GM18907 (cell line): ENCODE results near the gene PARD6B.
A peak's percentile ranks its signal among the peaks of the same experiment; 100 is the strongest.
"Not testable (repeated sequence)": the region's sequence is repeated elsewhere in the genome, so short reads cannot be mapped to it uniquely, and the experiment has no call there.

Experiments used
- ATAC-seq: cut with Tn5 transposase; IDR thresholded peaks from one replicate; pipeline ENCODE4 v1.9.1; 2021; ENCODE audit warnings: mild to moderate bottlenecking, moderate library complexity; ENCODE audit not compliant: unreplicated experiment

PARD6B gene

GRCh38 chr20:50794846-50795634 lies 63.7 kb downstream of the PARD6B start, which contains the start of gene BCAS4:
Gene BCAS4 (plus strand): TSS chr20:50795061. CDS start chr20:50795084, 23 bp downstream.
- ATAC-seq, result peak; percentile 68

- ATAC-seq, result no peak
These were observed 65.8 kb downstream of the PARD6B start for GRCh38 chr20:50797142-50797541.

- ATAC-seq, result no peak
These were observed 67.3 kb downstream of the PARD6B start for GRCh38 chr20:50798650-50799049.

- ATAC-seq, result no peak
These were observed 68.0 kb downstream of the PARD6B start for GRCh38 chr20:50799176-50799889.

DNA sequence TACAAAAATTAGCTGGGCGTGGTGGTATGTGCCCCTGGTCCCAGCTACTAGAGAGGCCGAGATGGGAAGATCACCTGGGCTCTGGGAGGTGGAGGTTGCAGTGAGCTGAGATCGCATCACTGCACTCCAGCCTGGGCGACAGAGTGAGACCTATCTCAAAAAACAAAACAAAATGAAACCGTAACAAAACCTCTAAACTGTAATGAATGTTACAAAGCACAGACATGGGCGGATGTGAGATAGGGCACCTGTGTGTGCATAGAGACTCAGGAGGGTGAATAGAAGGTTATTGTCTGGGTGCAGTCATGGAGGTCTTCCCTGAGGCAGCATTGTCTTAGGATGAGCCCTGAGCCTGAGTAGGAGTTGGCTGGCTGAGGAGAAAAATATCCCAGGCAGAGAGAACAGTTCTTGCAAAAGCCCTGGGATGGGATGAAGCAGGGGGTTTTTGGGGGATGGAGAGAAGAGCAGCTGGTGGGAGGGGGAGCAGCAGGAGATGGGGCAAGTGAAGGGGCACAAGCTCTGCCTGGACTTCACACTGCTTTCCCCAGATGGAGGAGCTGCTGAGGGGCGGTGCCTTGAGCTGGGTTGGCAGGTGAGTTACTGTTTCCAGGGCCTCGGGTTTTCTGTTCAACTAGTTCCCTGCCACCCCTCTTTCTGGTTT lies 68.6 kb downstream of the PARD6B start:
- ATAC-seq, result peak; percentile 40

- ATAC-seq, result not testable (repeated sequence)
These were observed 69.8 kb downstream of the PARD6B start for GRCh38 chr20:50800986-50801746.

GRCh38 chr20:50801747-50802125 lies 70.4 kb downstream of the PARD6B start:
- no peak for ATAC-seq

DNA sequence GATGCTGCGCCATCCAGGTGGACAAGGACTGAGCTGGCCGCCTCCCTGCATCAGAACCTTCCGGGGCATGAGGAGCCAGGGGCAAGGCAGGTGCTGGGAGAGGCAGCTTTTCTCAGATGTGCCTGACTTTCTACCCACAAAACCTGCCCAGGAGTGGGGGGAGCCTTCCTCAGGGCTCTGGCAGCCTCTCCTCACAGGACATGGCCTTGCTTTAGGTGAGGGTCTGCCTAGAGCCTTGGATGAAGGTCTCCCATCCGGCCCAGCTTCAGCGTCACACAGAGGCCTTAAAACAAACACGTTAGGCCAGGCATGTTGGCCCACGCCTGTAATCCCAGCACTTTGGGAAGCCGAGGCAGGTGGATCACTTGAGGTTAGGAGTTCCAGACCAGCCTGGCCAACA lies 70.9 kb downstream of the PARD6B start:
- ATAC-seq, result no peak

DNA sequence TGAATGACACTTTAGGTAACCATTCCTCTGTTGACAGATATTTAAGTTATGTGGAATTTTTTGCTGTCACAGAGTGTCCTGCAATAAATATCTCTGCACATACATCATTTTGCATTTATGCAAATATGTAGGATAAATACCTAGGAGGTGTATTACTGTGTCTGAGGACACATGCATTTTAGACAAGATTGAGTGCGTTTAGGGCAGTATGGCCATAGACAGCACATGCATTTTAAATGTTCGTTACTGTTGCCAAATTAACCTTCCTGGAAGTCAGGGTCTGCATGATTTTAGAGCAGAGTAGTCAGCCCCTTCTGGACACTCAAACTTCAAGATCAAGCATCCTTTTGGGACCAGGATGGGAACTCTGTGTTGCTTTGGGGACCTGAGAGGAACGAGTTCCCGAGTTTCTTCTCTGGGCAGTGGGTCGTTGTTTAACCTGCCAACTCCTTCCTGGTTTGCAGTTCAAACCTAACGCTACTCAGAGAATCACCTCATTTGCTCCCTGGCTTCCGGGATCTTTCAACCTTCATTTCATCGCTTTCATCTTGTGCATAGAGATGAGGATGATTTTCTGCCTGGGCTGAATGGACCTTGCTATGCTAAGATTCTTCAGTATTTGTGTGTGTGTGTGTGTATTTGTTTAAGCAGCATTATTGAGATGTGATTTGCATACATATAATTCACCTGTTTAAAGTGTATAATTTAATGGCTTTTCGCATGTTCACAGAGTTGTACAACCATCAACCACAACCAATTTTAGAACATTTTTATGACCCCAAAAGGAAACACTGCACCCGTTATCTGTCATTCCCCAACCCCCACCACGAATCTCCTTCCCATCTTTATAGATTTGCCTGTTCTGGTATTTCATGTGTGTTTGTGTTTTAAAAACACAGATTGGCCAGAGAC lies 73.3 kb downstream of the PARD6B start:
- ATAC-seq, result no peak

DNA sequence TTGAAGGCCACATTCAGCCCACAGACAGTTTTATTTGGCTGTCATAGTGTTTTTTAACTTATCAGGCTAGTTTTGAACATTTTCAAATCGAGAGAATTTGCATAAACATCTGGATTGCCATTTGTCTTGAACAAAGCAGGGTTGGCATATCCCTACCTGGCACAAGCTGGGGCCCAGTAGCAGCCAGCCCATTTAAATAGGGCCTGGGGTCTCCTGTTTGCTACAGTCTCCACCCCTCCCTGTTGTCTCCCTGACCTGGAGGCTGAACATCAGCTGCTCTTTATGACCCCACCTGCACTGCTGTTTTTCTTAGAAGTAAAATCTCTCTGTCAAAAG lies 73.9 kb downstream of the PARD6B start:
- no peak for ATAC-seq

- no peak for ATAC-seq
These were observed 74.9 kb downstream of the PARD6B start for GRCh38 chr20:50806126-50806768.
